Prostate gland (tissue), 2 donors: ENCODE measurements around the gene FAM111B.

Experiments
- CTCF ChIP-seq, 4 experiments: fragments of 200-600 bp in 2 of 4; fragments of 450-650 bp in 2 of 4; sonication (generic) in 2 of 4; IDR thresholded peaks; 1 replicate in 3 of 4; 2 replicates in 1 of 4; pipeline ENCODE4 v1.5.1; 2016 to 2019; ENCODE audit warnings: antibody characterized with exemption in 4 of 4, mild to moderate bottlenecking in 2 of 4, moderate library complexity in 2 of 4
- POLR2A ChIP-seq: fragments of 450-650 bp; IDR thresholded peaks from one replicate; pipeline ENCODE4 v1.6.1; 2016; ENCODE audit warnings: antibody characterized with exemption, mild to moderate bottlenecking

- TF ChIP-seq CTCF (IDR thresholded peaks at IDR 0.05) (no peak), POLR2A (no peak)
These were observed 28.0 kb upstream of the FAM111B start for GRCh38 chr11:59079086-59079485.
